GM12878 (cell line): Measurements from ENCODE around the gene FGD6. TPM values are rescaled to one million over a fixed set of nuclear protein-coding genes. Genes with fewer than 3 reads are reported as not detected.

ENCODE experiments used
- ATAC-seq: fragments of 200-7000 bp; cut with Tn5 transposase; 3 replicates; pipeline ENCODE4 v1.9.1; 2020; ENCODE audit warnings: mild to moderate bottlenecking, moderate library complexity
- BruUV-seq: library from RNA; stranded (reverse); fragments of 400-500 nt; replicated peaks from 2 replicates; lab custom pipeline; 2021; lab: Mats Ljungman, UMichigan
- CTCF ChIA-PET: fragments of 300-600 bp; sonication (Branson Sonifier 250); formaldehyde crosslinking; extraction: SDS; loops from one replicate; lab custom pipeline; 2021; ENCODE audit warnings: inconsistent platforms; lab: Yijun Ruan, JAX
- POLR2A ChIA-PET: fragments of 350-600 bp; formaldehyde crosslinking; extraction: SDS; loops from one replicate; lab custom pipeline; 2021; ENCODE audit warnings: inconsistent platforms; lab: Charles Lee
- RAD21 ChIA-PET: fragments of 300-600 bp; sonication (Branson Sonifier 250); formaldehyde crosslinking; loops from one replicate; lab custom pipeline; 2023; ENCODE audit warnings: antibody characterized with exemption; ENCODE audit not compliant: unreplicated experiment; lab: Charles Lee
- SMC1A ChIA-PET: fragments of 300-600 bp; sonication (Branson Sonifier 250); formaldehyde crosslinking; loops from one replicate; lab custom pipeline; 2023; ENCODE audit not compliant: unreplicated experiment, uncharacterized antibody; lab: Charles Lee
- DNase-seq: peaks from one replicate; pipeline ENCODE4 v3.0.0-alpha.2; 2011; ENCODE audit warnings: low read depth, low spot score
- FAIRE-seq: peaks from 3 replicates; lab custom pipeline; 2011; peaks lifted over from hg19 to GRCh38; lab: Jason Lieb, UNC
- H2AFZ ChIP-seq: 2 replicates; pipeline ENCODE4 v1.6.0; 2011; ENCODE audit warnings: low read depth, low read length, control low read depth; ENCODE audit not compliant: control insufficient read depth
- H3K27ac ChIP-seq: 2 replicates; pipeline ENCODE4 v1.5.1; 2011; ENCODE audit warnings: control low read depth; ENCODE audit not compliant: control insufficient read depth, insufficient read depth
- H3K27me3 ChIP-seq, 2 experiments: replicated peaks in 1 of 2; 2 replicates each; pipeline versions ENCODE4 v1.6.0 to v1.6.1; 2011; ENCODE audit warnings: low read length in 1 of 2; ENCODE audit not compliant: control insufficient read depth in 2 of 2, insufficient read depth in 2 of 2
- H3K36me3 ChIP-seq, 2 experiments: 2 replicates each; pipeline ENCODE4 v1.5.1; 2011; ENCODE audit warnings: low read length in 1 of 2; ENCODE audit not compliant: control insufficient read depth in 2 of 2, insufficient read depth in 2 of 2
- H3K4me1 ChIP-seq: 2 replicates; pipeline ENCODE4 v1.6.1; 2011; ENCODE audit warnings: mild to moderate bottlenecking, low read length, moderate library complexity, mixed read lengths; ENCODE audit not compliant: control insufficient read depth, insufficient read depth
- H3K4me2 ChIP-seq: 2 replicates; pipeline ENCODE4 v1.6.0; 2011; ENCODE audit warnings: control low read depth; ENCODE audit not compliant: control insufficient read depth, insufficient read depth
- H3K4me3 ChIP-seq: fragments of 200-600 bp; sonication (generic); 2 replicates; pipeline ENCODE4 v1.5.1; 2016
- H3K79me2 ChIP-seq: 2 replicates; pipeline ENCODE4 v1.6.0; 2011; ENCODE audit warnings: low read length; ENCODE audit not compliant: control insufficient read depth, insufficient read depth
- H3K9ac ChIP-seq: 2 replicates; pipeline ENCODE4 v1.8.0; 2011; ENCODE audit warnings: low read length, control low read depth, mixed read lengths; ENCODE audit not compliant: control insufficient read depth, insufficient read depth
- H3K9me3 ChIP-seq: replicated peaks from 3 replicates; pipeline ENCODE4 v1.5.1; 2011; ENCODE audit warnings: mild to moderate bottlenecking, low read length; ENCODE audit not compliant: control insufficient read depth, insufficient read depth
- H4K20me1 ChIP-seq: 2 replicates; pipeline ENCODE4 v1.6.0; 2011; ENCODE audit not compliant: control insufficient read depth, insufficient read depth
- DPF2 ChIP-seq: fragments of 450-650 bp; IDR thresholded peaks from 2 replicates; pipeline ENCODE4 v1.6.1; 2017; ENCODE audit warnings: mild to moderate bottlenecking
- EED ChIP-seq: sonication (generic); IDR thresholded peaks from 2 replicates; pipeline ENCODE4 v1.6.1; 2016; ENCODE audit warnings: antibody characterized with exemption, low read depth
- EZH2 ChIP-seq: IDR thresholded peaks from 2 replicates; pipeline ENCODE4 v1.6.1; 2012; ENCODE audit warnings: low read depth, mild to moderate bottlenecking, control low read depth, inconsistent platforms, low read length, borderline replicate concordance; ENCODE audit not compliant: control insufficient read depth
- POLR2AphosphoS5 ChIP-seq: IDR thresholded peaks from 2 replicates; pipeline ENCODE4 v1.6.1; 2011; ENCODE audit warnings: mild to moderate bottlenecking, low read length, inconsistent platforms
- SMC3 ChIP-seq: IDR thresholded peaks from 2 replicates; pipeline ENCODE4 v1.6.1; 2011; ENCODE audit warnings: low read length, improper control_type of control experiment, borderline replicate concordance
- ZNF274 ChIP-seq: IDR thresholded peaks from one replicate; pipeline ENCODE4 v1.8.0; 2011; ENCODE audit not compliant: insufficient read length, insufficient read depth
- ZNF592 ChIP-seq: fragments of 450-650 bp; IDR thresholded peaks from 2 replicates; pipeline ENCODE4 v1.6.1; 2017; ENCODE audit warnings: mild to moderate bottlenecking, moderate library complexity
- ZZZ3 ChIP-seq: IDR thresholded peaks from 2 replicates; pipeline ENCODE4 v1.6.1; 2011; ENCODE audit warnings: low read depth; ENCODE audit not compliant: control insufficient read depth, insufficient read length
- WGBS: methylation state at CpG from one replicate; pipeline ENCODE4 v1.1.6; 2016; ENCODE audit warnings: low lambda C conversion rate; ENCODE audit not compliant: insufficient replicate concordance, insufficient coverage; ENCODE audit errors: missing lambda C conversion rate; 5-methylcytosine and 5-hydroxymethylcytosine counted together
- in situ Hi-C: fragments of 300-500 bp; cut with MboI; formaldehyde crosslinking; loops from 9 replicates; pipeline ENCODE4 v1.14.3; 2018; ENCODE audit warnings: mixed read lengths
- intact Hi-C: fragments of 100-400 bp; cut with micrococcal nuclease; formaldehyde crosslinking; loops from one replicate; pipeline ENCODE4 v1.14.2; 2022; ENCODE audit not compliant: unreplicated experiment
- polyA plus RNA-seq, 11 experiments: library from polyadenylated mRNA; depleted of rRNA in 4 of 11; unstranded in 6 of 11; stranded (reverse) in 5 of 11; fragments of >200 nt; fragmentation: Nextera tagmentation in 4 of 11; fragmentation: Illumina TruSeq in 1 of 11; extraction: Ambion mirVana in 4 of 11; extraction: Trizol in 1 of 11; gene quantifications; 1 replicate in 1 of 11; 2 replicates in 10 of 11; pipeline versions ENCODE4 v1.2.1 to v1.2.3, GENCODE V29; 2011 to 2016; ENCODE audit warnings: inconsistent platforms in 2 of 11, missing spikeins in 2 of 11, low read depth in 1 of 11
- total RNA-seq, 4 experiments: library from RNA; depleted of rRNA in 3 of 4; stranded (reverse); fragments of >200 nt in 3 of 4; fragmentation: Illumina TruSeq in 1 of 4; extraction: Trizol in 1 of 4; gene quantifications; 2 replicates each; pipeline versions ENCODE4 v1.2.1 to v1.2.3, GENCODE V29; 2013 to 2021

Gene FGD6
- total and polyA plus RNA-seq, 10 of the 15 experiments (the other 5 are each of a cell fraction or from before 2014, with no cell fraction given), result 2.4 to 15.5 (median 8.9) TPM

GRCh38 chr12:95201056-95201670 is 16.1 kb downstream of the FGD6 start:
- peaks cover 8% of the 10 kb centered on the region for H3K79me2 ChIP-seq
- ChIA-PET POLR2A (interaction anchor here (0.5 to 4.5 kb wide), 6 partner anchors 9 to 561 kb away, joined by 3 to 21 read pairs (median 6); partner anchors contain the start of genes FGD6 and VEZT), CTCF (interaction anchor here (1.2 to 2.5 kb wide), 3 partner anchors 10 to 16 kb away, joined by 3 to 6 read pairs (median 4); partner anchors contain the start of genes FGD6 and VEZT), RAD21 (interaction anchor here (5.2 kb wide), 1 partner anchor 14 kb away, joined by 38 read pairs; the partner anchor contains the start of genes FGD6 and VEZT)
- DNase-seq (no peak), ATAC-seq (no peak), FAIRE-seq (no peak)
- intact Hi-C loops, result loop anchor here (2.0 kb wide), 1 partner anchor 16 kb away; the partner anchor contains the start of genes FGD6 and VEZT
- H3K4me3 ChIP-seq, result no peak overlapping the region
- H3K9me3 ChIP-seq, result no peaks in the 10 kb centered on the region; the same call in 1 of the 3 replicates
- peaks cover 51% of the 10 kb centered on the region for H3K4me1 ChIP-seq
- no TSS peak for BruUV-seq
- H4K20me1 ChIP-seq, result no peaks in the 10 kb centered on the region
- H2AFZ ChIP-seq, result no peak overlapping the region; the same call in 1 of the 2 replicates
- no peak overlapping the region for H3K9ac ChIP-seq
- no peaks in the 10 kb centered on the region for H3K27me3 ChIP-seq
- in situ Hi-C loops, result no loop called here
- no peak for TF ChIP-seq POLR2AphosphoS5
- peak; percentile 39; the same call in 1 of the 2 replicates for TF ChIP-seq EED
- TF ChIP-seq, all 136 proteins: peak for 1
- peak overlapping the region; percentile 53 for H3K4me2 ChIP-seq
- SMC1A ChIA-PET, result interaction anchor here (0.9 to 6.2 kb wide), 3 partner anchors 10 to 15 kb away, joined by 3 to 43 read pairs (median 21); partner anchors contain the start of genes FGD6 and VEZT
- 59% methylated on average over 4 of the region's 4 CpGs for WGBS
- peak overlapping the region; percentile 45 for H3K27ac ChIP-seq
- H3K36me3 ChIP-seq, result no peaks in the 10 kb centered on the region

GRCh38 chr12:95200128-95200894 is 17.0 kb downstream of the FGD6 start:
- ChIA-PET CTCF (interaction anchor here (0.6 to 2.5 kb wide), 7 partner anchors 12 to 334 kb away, joined by 3 to 7 read pairs (median 4); partner anchors contain the start of genes FGD6 and VEZT), POLR2A (interaction anchor here (0.7 to 4.5 kb wide), 6 partner anchors 10 to 560 kb away, joined by 3 to 21 read pairs (median 5); partner anchors contain the start of genes FGD6 and VEZT), RAD21 (interaction anchor here (0.8 to 5.2 kb wide), 7 partner anchors 10 to 273 kb away, joined by 3 to 38 read pairs (median 3); partner anchors contain the start of genes FGD6, METAP2 and VEZT), SMC1A (interaction anchor here (0.6 to 6.2 kb wide), 10 partner anchors 9 to 798 kb away, joined by 3 to 43 read pairs (median 3); partner anchors contain the start of genes FGD6 and VEZT)
- Histone ChIP-seq H3K9ac (no peak overlapping the region), H3K79me2 (peaks cover 8% of the 10 kb centered on the region), H2AFZ (no peak overlapping the region), H3K27ac (peak overlapping the region; percentile 87), H3K4me3 (no peak overlapping the region), H3K4me2 (peak overlapping the region; percentile 53), H4K20me1 (no peaks in the 10 kb centered on the region), H3K4me1 (peaks cover 44% of the 10 kb centered on the region), H3K9me3 (no peaks in the 10 kb centered on the region; the same call in 1 of the 3 replicates), H3K36me3 (no peaks in the 10 kb centered on the region), H3K27me3 (no peaks in the 10 kb centered on the region)
- intact Hi-C loops, result loop anchor here (2.0 kb wide), 1 partner anchor 16 kb away; the partner anchor contains the start of genes FGD6 and VEZT
- 29% methylated on average over 5 of the region's 5 CpGs for WGBS
- no peak for FAIRE-seq
- in situ Hi-C loops, result no loop called here
- ATAC-seq, result no peak
- no TSS peak for BruUV-seq
- no peak for DNase-seq
- no peak for TF ChIP-seq ZNF592
- no peak for TF ChIP-seq EZH2
- TF ChIP-seq ZNF274, result no peak
- no peak for TF ChIP-seq ZZZ3
- no peak for TF ChIP-seq DPF2
- TF ChIP-seq SMC3, result no peak
